Subcutaneous adipose tissue (tissue), 4 donors: ENCODE results near the gene G3BP2. TPM values are rescaled to one million over a fixed set of nuclear protein-coding genes. Genes with fewer than 3 reads are reported as not detected.

ENCODE experiments used
- CTCF ChIP-seq: fragments of 450-650 bp; IDR thresholded peaks from one replicate; pipeline ENCODE4 v1.5.1; 2016; ENCODE audit warnings: low read depth, mild to moderate bottlenecking, control low read depth, antibody characterized with exemption, moderate library complexity
- total RNA-seq, 4 donors: library from RNA; depleted of rRNA; stranded (reverse); fragments of >200 nt; gene quantifications; one replicate each; pipeline ENCODE4 v1.1.0, GENCODE V29; 2016

The G3BP2 gene
- total RNA-seq, 4 donors from 2014 or later, result 52.9 to 88.4 (median 68.8) TPM

DNA sequence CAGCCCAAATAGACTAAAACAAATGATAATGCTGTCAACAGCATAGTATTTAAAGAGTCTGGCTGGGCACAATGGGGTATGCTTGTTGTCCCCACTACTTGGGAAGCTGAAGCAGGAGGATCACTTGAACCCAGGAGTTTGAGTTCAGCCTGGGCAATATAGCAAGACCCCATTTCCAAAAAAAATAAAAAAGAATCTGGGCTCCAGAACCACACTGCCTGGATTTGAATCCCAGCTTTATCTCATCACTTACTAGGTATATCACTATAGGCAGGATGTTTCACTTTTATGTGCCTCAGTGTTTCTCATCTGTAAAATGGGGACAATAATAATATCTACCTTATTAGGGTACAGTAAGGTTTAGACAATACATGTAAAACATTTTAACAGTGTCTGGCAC is 5.3 kb upstream of the G3BP2 start:
- TF ChIP-seq CTCF, result no peak

GRCh38 chr4:75675004-75675531 is 1.9 kb upstream of the G3BP2 start:
- no peak for TF ChIP-seq CTCF

GRCh38 chr4:75673959-75674328 is 733 bp upstream of the G3BP2 start:
- no peak for TF ChIP-seq CTCF

GRCh38 chr4:75672461-75673026 is 667 bp downstream of the G3BP2 start:
- no peak for TF ChIP-seq CTCF

DNA sequence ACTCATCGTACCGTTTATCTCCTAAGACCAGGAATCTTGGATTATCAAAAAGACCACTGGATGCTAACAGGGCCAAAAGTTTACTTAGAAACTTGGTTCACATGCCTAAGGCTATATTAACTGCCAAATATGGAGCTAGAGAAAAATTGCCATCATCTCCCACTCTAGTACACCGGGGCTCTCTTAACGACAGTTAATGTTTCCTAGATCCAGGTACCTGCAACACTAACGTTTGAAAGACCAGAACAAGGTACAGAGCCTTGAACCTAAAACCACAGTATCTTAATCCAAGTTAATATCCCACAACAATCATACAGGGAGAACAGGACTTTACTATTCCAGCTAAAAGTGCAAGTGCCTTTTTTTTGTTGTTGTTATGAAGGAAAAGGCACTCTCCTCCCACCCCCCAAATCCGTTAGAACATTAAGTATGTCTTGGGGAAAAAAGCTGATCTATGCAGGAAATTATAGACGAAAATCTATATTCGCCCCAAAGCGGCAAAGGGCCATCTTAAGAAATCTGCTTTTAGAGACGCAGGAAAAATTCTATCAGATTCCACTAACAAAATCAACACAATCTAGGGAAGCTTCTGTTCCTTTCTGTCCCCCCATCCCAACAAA is 1.3 kb downstream of the G3BP2 start:
- TF ChIP-seq CTCF, result no peak

DNA sequence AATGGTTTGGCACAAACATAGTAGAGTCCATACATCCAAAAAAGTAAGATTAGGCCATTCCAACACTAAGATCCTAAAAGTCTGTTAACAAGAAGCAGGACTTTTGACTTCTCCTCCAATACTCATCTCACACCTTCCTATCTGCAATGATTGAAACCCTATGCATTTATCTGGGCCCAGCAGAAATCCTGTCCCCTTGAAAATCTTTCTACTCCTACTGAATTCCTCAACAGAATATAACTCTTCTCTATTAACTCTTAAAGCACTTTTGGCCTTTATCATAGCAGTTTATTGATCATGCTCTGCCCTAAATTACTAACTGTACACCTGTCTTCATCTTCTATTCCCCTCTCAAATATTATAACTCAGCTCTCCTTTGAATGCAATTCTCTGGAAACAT is 4.6 kb downstream of the G3BP2 start:
- no peak for TF ChIP-seq CTCF

DNA sequence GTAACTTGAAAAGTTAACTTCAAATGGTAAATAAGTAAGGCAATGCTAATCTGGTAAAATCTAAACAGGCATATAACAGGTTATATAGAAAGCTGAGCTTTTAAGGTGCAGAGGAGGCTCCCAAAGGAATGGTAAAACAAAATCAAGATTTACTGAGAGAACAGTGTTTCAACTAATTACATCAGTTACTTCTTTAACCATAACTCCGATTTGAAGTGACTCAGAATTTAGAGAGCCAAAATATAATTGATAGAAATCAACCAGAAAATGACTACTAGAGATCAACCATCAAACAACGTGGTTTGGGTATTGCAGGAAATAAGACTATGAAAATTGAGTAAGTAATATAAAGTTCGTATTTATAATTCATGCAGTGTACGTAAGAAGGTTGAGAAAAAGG is 6.9 kb downstream of the G3BP2 start:
- TF ChIP-seq CTCF, result no peak
